Measurements from ENCODE around the gene ASTN2. TPM values are rescaled to one million over a fixed set of nuclear protein-coding genes. Genes with fewer than 3 reads are reported as not detected.

ASTN2 gene
- total RNA-seq, 1 donor from 2014 or later: 13.6 TPM

DNA sequence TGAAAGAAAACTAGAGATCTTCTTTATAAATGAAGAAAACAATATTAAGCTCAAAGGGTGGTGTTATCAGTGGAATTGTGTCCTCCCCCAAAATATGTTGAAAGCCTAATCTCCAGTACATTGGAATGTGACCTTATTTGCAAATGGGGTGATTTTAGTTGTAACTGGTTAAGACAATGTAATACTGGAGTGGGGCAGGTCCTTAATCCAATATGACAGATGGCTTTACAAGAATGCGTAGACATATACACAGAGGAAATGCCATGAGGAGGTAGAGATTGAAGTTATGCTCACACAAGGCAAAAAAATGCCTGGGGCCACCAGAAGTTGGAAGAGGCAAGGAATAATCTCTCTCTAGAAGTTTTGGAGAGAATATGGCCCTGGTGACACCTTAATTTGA, 741.5 kb downstream of the ASTN2 start:
- no peak overlapping the region for H3K9ac ChIP-seq (ENCODE audit: low read length)
- H3K27ac Mint-ChIP-seq (ENCODE audit: unreplicated experiment): no peak overlapping the region
- peaks cover 5% of the 10 kb centered on the region for H3K36me3 Mint-ChIP-seq (ENCODE audit: low read depth, unreplicated experiment)
- no peaks in the 10 kb centered on the region for H3K27me3 ChIP-seq (ENCODE audit: insufficient read depth, low read length)
- no peaks in the 10 kb centered on the region for H4K20me1 ChIP-seq (ENCODE audit: insufficient read depth, low read length)
- H3K4me3 ChIP-seq (ENCODE audit: insufficient read depth, low read depth, low read length): no peak overlapping the region
- peaks cover 3% of the 10 kb centered on the region for H3K9me3 ChIP-seq (ENCODE audit: insufficient read depth, low read depth, low read length)
- no peak for TF ChIP-seq CTCF (IDR thresholded peaks at IDR 0.05; ENCODE audit: insufficient read depth, low read depth, low read length)
- TF ChIP-seq EZH2 (IDR thresholded peaks at IDR 0.05; ENCODE audit: insufficient read depth, low read length): no peak
- no peak overlapping the region for H3K4me2 ChIP-seq (ENCODE audit: low read length)
- H3K36me3 ChIP-seq (ENCODE audit: insufficient read depth, low read length): no peaks in the 10 kb centered on the region
- H3K4me1 ChIP-seq (ENCODE audit: insufficient read depth, low read length): no peaks in the 10 kb centered on the region
- DNase-seq (ENCODE audit: low read depth): no peak
- H3K9me3 Mint-ChIP-seq (ENCODE audit: unreplicated experiment): peaks cover 2% of the 10 kb centered on the region
- H3K27ac ChIP-seq (ENCODE audit: low read depth, low read length): no peak overlapping the region
- H2AFZ ChIP-seq (ENCODE audit: low read depth, low read length): no peak overlapping the region
- H3K4me1 Mint-ChIP-seq (ENCODE audit: low read depth, unreplicated experiment): peaks cover 15% of the 10 kb centered on the region
- H3K27me3 Mint-ChIP-seq (ENCODE audit: low read depth, unreplicated experiment): no peaks in the 10 kb centered on the region
- no peak overlapping the region for H3K4me3 Mint-ChIP-seq (ENCODE audit: unreplicated experiment)
- no peak for FAIRE-seq
- no peaks in the 10 kb centered on the region for H3K79me2 ChIP-seq (ENCODE audit: insufficient read depth, low read length)

DNA sequence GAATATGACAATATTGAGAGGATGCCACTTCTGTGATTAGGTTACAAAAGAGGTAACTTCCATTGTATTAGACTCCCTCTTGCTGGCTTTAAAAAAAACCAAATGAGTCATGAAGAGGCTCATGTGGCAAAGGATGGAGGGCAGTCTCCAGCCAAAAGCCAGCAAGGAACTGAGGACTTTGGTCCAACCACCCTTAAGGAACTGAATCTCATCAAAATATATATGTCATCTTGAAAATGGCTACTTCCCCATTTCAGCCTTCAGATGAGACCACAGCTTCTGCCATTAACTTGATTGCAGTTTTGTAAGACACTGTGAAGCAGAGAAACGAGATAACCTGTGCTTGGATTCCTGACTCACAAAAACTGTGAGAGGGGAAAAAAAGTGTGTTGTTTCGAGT, 743.3 kb downstream of the ASTN2 start:
- H4K20me1 ChIP-seq (ENCODE audit: insufficient read depth, low read length): no peaks in the 10 kb centered on the region
- peaks cover 15% of the 10 kb centered on the region for H3K4me1 Mint-ChIP-seq (ENCODE audit: low read depth, unreplicated experiment)
- no peaks in the 10 kb centered on the region for H3K79me2 ChIP-seq (ENCODE audit: insufficient read depth, low read length)
- H3K4me3 ChIP-seq (ENCODE audit: insufficient read depth, low read depth, low read length): no peak overlapping the region
- no peak overlapping the region for H3K4me2 ChIP-seq (ENCODE audit: low read length)
- H2AFZ ChIP-seq (ENCODE audit: low read depth, low read length): no peak overlapping the region
- H3K27ac Mint-ChIP-seq (ENCODE audit: unreplicated experiment): no peak overlapping the region
- peaks cover 3% of the 10 kb centered on the region for H3K9me3 ChIP-seq (ENCODE audit: insufficient read depth, low read depth, low read length)
- H3K36me3 Mint-ChIP-seq (ENCODE audit: low read depth, unreplicated experiment): peaks cover 5% of the 10 kb centered on the region
- H3K36me3 ChIP-seq (ENCODE audit: insufficient read depth, low read length): no peaks in the 10 kb centered on the region
- DNase-seq (ENCODE audit: low read depth): no peak
- H3K27me3 Mint-ChIP-seq (ENCODE audit: low read depth, unreplicated experiment): no peaks in the 10 kb centered on the region
- no peak overlapping the region for H3K27ac ChIP-seq (ENCODE audit: low read depth, low read length)
- FAIRE-seq: no peak
- no peak overlapping the region for H3K4me3 Mint-ChIP-seq (ENCODE audit: unreplicated experiment)
- no peaks in the 10 kb centered on the region for H3K27me3 ChIP-seq (ENCODE audit: insufficient read depth, low read length)
- H3K4me1 ChIP-seq (ENCODE audit: insufficient read depth, low read length): no peaks in the 10 kb centered on the region
- H3K9ac ChIP-seq (ENCODE audit: low read length): no peak overlapping the region
- TF ChIP-seq EZH2 (IDR thresholded peaks at IDR 0.05; ENCODE audit: insufficient read depth, low read length) (no peak), CTCF (IDR thresholded peaks at IDR 0.05; ENCODE audit: insufficient read depth, low read depth, low read length) (no peak)
- peaks cover 2% of the 10 kb centered on the region for H3K9me3 Mint-ChIP-seq (ENCODE audit: unreplicated experiment)

DNA sequence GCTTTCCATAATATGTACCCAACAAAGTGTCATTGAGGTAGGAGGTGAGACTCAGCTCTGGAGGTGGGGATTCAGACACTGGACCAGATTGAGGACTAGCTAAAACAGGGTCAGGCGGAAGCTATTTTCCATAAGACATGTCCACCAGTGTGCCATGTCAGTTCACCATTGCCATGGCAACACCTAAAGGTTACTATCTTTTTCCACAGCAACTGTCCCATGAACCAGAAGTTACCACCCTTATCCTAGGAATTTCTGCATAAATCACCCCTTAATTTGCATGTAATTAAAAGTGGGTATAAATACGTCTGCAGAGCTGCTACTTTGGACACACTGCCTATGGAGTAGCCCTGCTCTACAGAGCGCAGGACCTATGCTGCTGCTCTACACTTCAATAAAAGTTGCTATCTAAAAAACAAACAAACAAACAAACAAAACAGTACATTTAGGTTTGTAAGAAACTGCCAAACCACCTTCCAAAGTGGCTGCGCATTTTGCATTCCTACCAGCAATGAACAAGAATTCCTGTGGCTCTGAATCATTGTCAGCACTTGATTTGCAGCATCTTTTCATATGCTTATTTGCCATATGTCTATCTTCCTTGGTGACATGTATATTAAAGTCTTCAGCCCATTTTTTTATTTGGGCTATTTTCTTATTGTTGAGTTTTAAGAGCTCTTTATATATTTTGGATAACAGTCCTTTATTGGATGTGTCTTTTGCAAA, 745.7 kb downstream of the ASTN2 start:
- Mint-ChIP-seq H3K4me1 (ENCODE audit: low read depth, unreplicated experiment) (peaks cover 7% of the 10 kb centered on the region), H3K9me3 (ENCODE audit: unreplicated experiment) (no peaks in the 10 kb centered on the region), H3K27me3 (ENCODE audit: low read depth, unreplicated experiment) (no peaks in the 10 kb centered on the region), H3K36me3 (ENCODE audit: low read depth, unreplicated experiment) (peaks cover 2% of the 10 kb centered on the region), H3K27ac (ENCODE audit: unreplicated experiment) (no peak overlapping the region), H3K4me3 (ENCODE audit: unreplicated experiment) (no peak overlapping the region)
- no peak for TF ChIP-seq EZH2 (IDR thresholded peaks at IDR 0.05; ENCODE audit: insufficient read depth, low read length)
- Histone ChIP-seq H3K79me2 (ENCODE audit: insufficient read depth, low read length) (no peaks in the 10 kb centered on the region), H3K4me3 (ENCODE audit: insufficient read depth, low read depth, low read length) (no peak overlapping the region), H3K4me1 (ENCODE audit: insufficient read depth, low read length) (no peaks in the 10 kb centered on the region), H3K27ac (ENCODE audit: low read depth, low read length) (no peak overlapping the region), H3K4me2 (ENCODE audit: low read length) (no peak overlapping the region), H3K9me3 (ENCODE audit: insufficient read depth, low read depth, low read length) (peaks cover 3% of the 10 kb centered on the region), H3K27me3 (ENCODE audit: insufficient read depth, low read length) (no peaks in the 10 kb centered on the region), H3K36me3 (ENCODE audit: insufficient read depth, low read length) (no peaks in the 10 kb centered on the region), H4K20me1 (ENCODE audit: insufficient read depth, low read length) (no peaks in the 10 kb centered on the region), H3K9ac (ENCODE audit: low read length) (no peak overlapping the region), H2AFZ (ENCODE audit: low read depth, low read length) (no peak overlapping the region)
- DNase-seq (ENCODE audit: low read depth): no peak
- FAIRE-seq: no peak
